Bone marrow (tissue), 2 donors: ENCODE measurements around the gene GNG3.

Experiments
- DNase-seq, 2 donors: peaks; one replicate each; lab custom pipeline; 2025; lab: John Stamatoyannopoulos, UW

Gene GNG3

DNA sequence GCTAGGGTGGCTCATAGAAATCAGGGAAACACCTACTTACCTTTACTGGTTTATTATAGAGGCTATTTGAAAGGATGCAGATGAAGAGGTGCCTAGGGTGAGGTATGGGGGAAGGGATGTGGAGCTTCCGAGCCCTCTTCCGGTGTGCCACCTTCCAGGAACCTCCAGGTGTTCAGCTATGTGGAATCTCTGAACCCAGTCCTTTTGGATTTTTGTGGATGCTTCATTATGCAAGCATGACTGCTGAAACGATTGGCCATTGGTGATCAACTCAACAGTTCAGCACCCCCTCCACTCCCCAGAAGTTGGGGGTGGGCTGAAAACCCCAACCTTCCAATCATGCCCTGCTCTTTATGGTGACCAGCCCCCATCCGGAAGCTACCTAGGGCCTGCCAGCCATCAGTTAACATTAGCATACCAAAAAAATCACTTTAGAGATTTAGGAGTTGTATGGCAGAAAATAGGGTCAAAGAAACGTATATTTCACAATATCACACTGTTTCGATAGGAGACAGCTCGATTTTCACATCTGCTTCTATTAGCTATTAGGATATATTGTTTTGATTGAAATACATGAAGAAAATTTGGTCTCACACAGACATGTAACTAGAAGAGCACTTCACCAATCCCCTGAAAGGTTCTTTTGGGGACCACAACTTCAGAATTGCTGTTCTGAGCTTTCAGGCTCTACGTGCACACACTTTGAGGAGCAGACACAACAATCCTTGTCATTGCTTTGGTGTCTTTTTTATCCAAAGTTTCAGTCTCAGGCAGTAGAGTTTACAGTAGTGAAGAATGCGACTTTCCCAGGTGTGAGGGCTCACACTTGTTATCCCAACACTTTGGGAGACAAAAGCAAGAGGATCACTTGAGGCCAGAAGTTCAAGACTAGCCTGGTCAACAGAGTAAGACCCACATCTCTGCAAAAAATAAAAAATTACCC is 50.6 kb downstream of the GNG3 start:
- no peak for DNase-seq
